Activated CD4-positive, alpha-beta T cell treated with anti-CD3 and anti-CD28 coated beads for 24 hours (primary cell): ENCODE results near the gene TLL2.
A peak's percentile ranks its signal among the peaks of the same experiment; 100 is the strongest.
"Not testable (repeated sequence)": the region's sequence is repeated elsewhere in the genome, so short reads cannot be mapped to it uniquely, and the experiment has no call there.

Experiments
- DNase-seq, 2 donors: peaks; one replicate each; pipeline ENCODE4 v3.0.0-alpha.2; 2020; ENCODE audit warnings: low read depth in 2 of 2

TLL2 gene

GRCh38 chr10:96513698-96514561 is at the start of gene TLL2:
Gene TLL2 (minus strand): TSS chr10:96513926. CDS start chr10:96513685, 241 bp downstream.
- DNase-seq: peak; percentile 20 to 53

GRCh38 chr10:96560966-96561887 is 47.5 kb upstream of the TLL2 start:
- DNase-seq: no peak

- DNase-seq: no peak
These were observed 46.8 kb upstream of the TLL2 start for GRCh38 chr10:96560489-96560888.

- DNase-seq: no peak
These were observed 42.3 kb upstream of the TLL2 start for GRCh38 chr10:96556003-96556402.

GRCh38 chr10:96555330-96555729 is 41.6 kb upstream of the TLL2 start:
- DNase-seq: no peak

- DNase-seq: no peak
These were observed 34.9 kb upstream of the TLL2 start for GRCh38 chr10:96548589-96548988.

- not testable (repeated sequence) for DNase-seq
These were observed 31.8 kb upstream of the TLL2 start for GRCh38 chr10:96545558-96545957.

- no peak for DNase-seq
These were observed 28.2 kb upstream of the TLL2 start for GRCh38 chr10:96541921-96542320.

GRCh38 chr10:96540240-96540639 is 26.5 kb upstream of the TLL2 start:
- no peak for DNase-seq

- DNase-seq: no peak
These were observed 25.0 kb upstream of the TLL2 start for GRCh38 chr10:96538683-96539082.

GRCh38 chr10:96536129-96536528 is 22.4 kb upstream of the TLL2 start:
- no peak for DNase-seq

- no peak for DNase-seq
These were observed 18.8 kb upstream of the TLL2 start for GRCh38 chr10:96532523-96532922.

- DNase-seq: no peak
These were observed 16.0 kb upstream of the TLL2 start for GRCh38 chr10:96529634-96530279.

GRCh38 chr10:96524741-96525140 is 11.0 kb upstream of the TLL2 start:
- no peak for DNase-seq

GRCh38 chr10:96517284-96517683 is 3.6 kb upstream of the TLL2 start:
- no peak for DNase-seq

- no peak for DNase-seq
These were observed 2.6 kb upstream of the TLL2 start for GRCh38 chr10:96516337-96516736.

- DNase-seq: peak in 1 of 2 donors; percentile 12
These were observed 425 bp downstream of the TLL2 start for GRCh38 chr10:96513305-96513697.

GRCh38 chr10:96512524-96513304 is 1.0 kb downstream of the TLL2 start:
- no peak for DNase-seq

GRCh38 chr10:96511044-96511945 is 2.4 kb downstream of the TLL2 start:
- no peak for DNase-seq

- DNase-seq: no peak
These were observed 4.6 kb downstream of the TLL2 start for GRCh38 chr10:96509017-96509641.
